Rectal smooth muscle tissue (tissue), 1 donor: ENCODE measurements around the gene PLEKHG3.

Experiments used
- H3K27ac ChIP-seq: one replicate; pipeline ENCODE4 v1.7.0; 2013; ENCODE audit warnings: low read depth, low read length, inconsistent platforms
- H3K27me3 ChIP-seq: one replicate; pipeline ENCODE4 v1.7.0; 2013; ENCODE audit warnings: low read length; ENCODE audit not compliant: control insufficient read depth, insufficient read depth
- H3K36me3 ChIP-seq: one replicate; pipeline ENCODE4 v1.7.0; 2013; ENCODE audit warnings: low read length; ENCODE audit not compliant: control insufficient read depth, insufficient read depth
- H3K4me1 ChIP-seq: one replicate; pipeline ENCODE4 v1.7.0; 2013; ENCODE audit warnings: low read length; ENCODE audit not compliant: control insufficient read depth, insufficient read depth
- H3K4me3 ChIP-seq: one replicate; pipeline ENCODE4 v1.7.0; 2013; ENCODE audit warnings: low read length
- H3K9ac ChIP-seq: one replicate; pipeline ENCODE4 v1.7.0; 2013; ENCODE audit warnings: low read length

The PLEKHG3 gene

GRCh38 chr14:64748521-64748920 is 44.3 kb downstream of the PLEKHG3 start:
- H3K4me1 ChIP-seq = no peaks in the 10 kb centered on the region
- no peaks in the 10 kb centered on the region for H3K27me3 ChIP-seq
- H3K9ac ChIP-seq = no peak overlapping the region
- no peak overlapping the region for H3K4me3 ChIP-seq
- H3K27ac ChIP-seq = no peak overlapping the region
- peaks cover 13% of the 10 kb centered on the region for H3K36me3 ChIP-seq

GRCh38 chr14:64748995-64749714 is 44.9 kb downstream of the PLEKHG3 start:
- Histone ChIP-seq H3K27ac (no peak overlapping the region), H3K4me1 (no peaks in the 10 kb centered on the region), H3K4me3 (no peak overlapping the region)

GRCh38 chr14:64752909-64753308 is 48.7 kb downstream of the PLEKHG3 start:
- no peak overlapping the region for H3K9ac ChIP-seq
- H3K27me3 ChIP-seq = no peaks in the 10 kb centered on the region
- peaks cover 2% of the 10 kb centered on the region for H3K36me3 ChIP-seq
- H3K4me1 ChIP-seq = peaks cover 5% of the 10 kb centered on the region
- no peak overlapping the region for H3K4me3 ChIP-seq
- H3K27ac ChIP-seq = no peak overlapping the region

More at GRCh38 chr14:64748995-64749714, 44.9 kb downstream of the PLEKHG3 start:
- H3K9ac ChIP-seq = no peak overlapping the region
- H3K27me3 ChIP-seq = no peaks in the 10 kb centered on the region
- peaks cover 7% of the 10 kb centered on the region for H3K36me3 ChIP-seq

GRCh38 chr14:64753374-64753773 is 49.1 kb downstream of the PLEKHG3 start:
- no peak overlapping the region for H3K27ac ChIP-seq

GRCh38 chr14:64753999-64754398 is 49.8 kb downstream of the PLEKHG3 start:
- H3K4me3 ChIP-seq = no peak overlapping the region
- no peak overlapping the region for H3K27ac ChIP-seq
- H3K9ac ChIP-seq = no peak overlapping the region
- H3K36me3 ChIP-seq = no peaks in the 10 kb centered on the region
- no peaks in the 10 kb centered on the region for H3K27me3 ChIP-seq
- peaks cover 16% of the 10 kb centered on the region for H3K4me1 ChIP-seq

More at GRCh38 chr14:64753374-64753773, 49.1 kb downstream of the PLEKHG3 start:
- H3K27me3 ChIP-seq = no peaks in the 10 kb centered on the region
- H3K9ac ChIP-seq = no peak overlapping the region
- no peaks in the 10 kb centered on the region for H3K36me3 ChIP-seq
- peaks cover 10% of the 10 kb centered on the region for H3K4me1 ChIP-seq
- no peak overlapping the region for H3K4me3 ChIP-seq

GRCh38 chr14:64754685-64755084 is 50.5 kb downstream of the PLEKHG3 start:
- no peaks in the 10 kb centered on the region for H3K36me3 ChIP-seq
- H3K27ac ChIP-seq = no peak overlapping the region
- H3K9ac ChIP-seq = no peak overlapping the region
- peaks cover 18% of the 10 kb centered on the region for H3K4me1 ChIP-seq
- no peaks in the 10 kb centered on the region for H3K27me3 ChIP-seq
- no peak overlapping the region for H3K4me3 ChIP-seq

GRCh38 chr14:64755781-64756221 is 51.6 kb downstream of the PLEKHG3 start:
- no peaks in the 10 kb centered on the region for H3K27me3 ChIP-seq
- no peak overlapping the region for H3K9ac ChIP-seq
- no peaks in the 10 kb centered on the region for H3K36me3 ChIP-seq
- H3K4me3 ChIP-seq = no peak overlapping the region
- H3K4me1 ChIP-seq = peaks cover 19% of the 10 kb centered on the region
- H3K27ac ChIP-seq = no peak overlapping the region

GRCh38 chr14:64756712-64757111 is 52.5 kb downstream of the PLEKHG3 start:
- Histone ChIP-seq H3K27me3 (no peaks in the 10 kb centered on the region), H3K4me1 (peaks cover 28% of the 10 kb centered on the region), H3K36me3 (no peaks in the 10 kb centered on the region), H3K27ac (no peak overlapping the region), H3K9ac (no peak overlapping the region), H3K4me3 (no peak overlapping the region)

- no peak overlapping the region for H3K4me3 ChIP-seq
- no peak overlapping the region for H3K9ac ChIP-seq
- no peaks in the 10 kb centered on the region for H3K36me3 ChIP-seq
- no peak overlapping the region for H3K27ac ChIP-seq
- no peaks in the 10 kb centered on the region for H3K27me3 ChIP-seq
- peaks cover 36% of the 10 kb centered on the region for H3K4me1 ChIP-seq
Measured at GRCh38 chr14:64757601-64758000, 53.4 kb downstream of the PLEKHG3 start.

GRCh38 chr14:64758025-64758521 is 53.8 kb downstream of the PLEKHG3 start:
- Histone ChIP-seq H3K36me3 (no peaks in the 10 kb centered on the region), H3K27me3 (no peaks in the 10 kb centered on the region), H3K9ac (no peak overlapping the region), H3K27ac (no peak overlapping the region), H3K4me3 (no peak overlapping the region), H3K4me1 (peaks cover 36% of the 10 kb centered on the region)

- Histone ChIP-seq H3K4me3 (no peak overlapping the region), H3K9ac (no peak overlapping the region), H3K36me3 (no peaks in the 10 kb centered on the region), H3K27me3 (no peaks in the 10 kb centered on the region), H3K4me1 (peaks cover 36% of the 10 kb centered on the region), H3K27ac (no peak overlapping the region)
Measured at GRCh38 chr14:64758691-64759554, 54.7 kb downstream of the PLEKHG3 start.

GRCh38 chr14:64759555-64759938 is 55.3 kb downstream of the PLEKHG3 start:
- Histone ChIP-seq H3K27ac (no peak overlapping the region), H3K9ac (no peak overlapping the region), H3K27me3 (no peaks in the 10 kb centered on the region), H3K4me1 (peaks cover 39% of the 10 kb centered on the region), H3K36me3 (no peaks in the 10 kb centered on the region), H3K4me3 (no peak overlapping the region)
